Stimulated activated CD4-positive, alpha-beta T cell treated with anti-CD3 and anti-CD28 coated beads, Interleukin-2, amount 100 ng/mL, for 4 hours (primary cell): ENCODE data around the gene BOK.
A peak's percentile ranks its signal among the peaks of the same experiment; 100 is the strongest.

ENCODE experiments used
- DNase-seq: peaks from one replicate; pipeline ENCODE4 v3.0.0-alpha.2; 2020; ENCODE audit warnings: low read depth

BOK gene

GRCh38 chr2:241601841-241602240, 43.3 kb downstream of the BOK start:
- DNase-seq, result no peak

DNA sequence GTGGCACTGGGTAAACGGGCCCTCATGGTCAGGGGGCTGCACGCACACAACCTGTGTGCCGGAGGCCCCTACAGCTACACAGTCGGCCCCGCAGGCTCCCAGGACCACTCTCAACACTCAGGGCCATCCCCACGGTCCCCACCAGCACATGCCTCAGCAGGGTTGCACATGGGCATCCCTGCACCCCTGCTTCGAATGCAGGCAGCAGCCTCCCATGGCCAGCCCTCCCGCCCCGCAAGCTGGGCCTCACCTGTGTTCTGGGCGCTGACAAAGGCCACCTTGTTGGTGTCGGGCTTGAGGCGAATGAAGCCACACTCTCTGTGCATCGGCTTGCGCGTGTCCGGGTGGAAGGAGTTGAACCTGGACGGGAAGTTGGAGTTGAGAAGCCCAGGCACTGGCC, 44.2 kb downstream of the BOK start:
- no peak for DNase-seq

DNA sequence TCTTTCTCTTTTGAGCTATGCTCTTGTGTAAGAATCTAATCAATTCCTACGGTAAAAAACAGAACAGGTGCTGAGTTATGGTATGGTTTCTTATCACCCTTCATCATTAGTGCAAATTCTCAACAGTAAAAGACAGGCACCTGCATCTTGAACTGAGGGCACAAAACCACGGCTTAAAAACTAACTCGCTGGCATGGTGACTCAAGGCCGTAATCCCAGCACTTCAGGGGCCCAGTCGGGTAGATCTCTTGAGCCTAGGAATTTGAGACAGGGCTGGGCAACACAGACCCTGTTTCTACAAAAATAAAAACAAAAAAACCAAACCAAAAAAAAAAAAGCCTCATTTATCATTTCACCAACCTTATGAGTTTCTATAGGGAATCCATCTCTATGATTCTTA, 45.1 kb downstream of the BOK start:
- DNase-seq, result no peak

DNA sequence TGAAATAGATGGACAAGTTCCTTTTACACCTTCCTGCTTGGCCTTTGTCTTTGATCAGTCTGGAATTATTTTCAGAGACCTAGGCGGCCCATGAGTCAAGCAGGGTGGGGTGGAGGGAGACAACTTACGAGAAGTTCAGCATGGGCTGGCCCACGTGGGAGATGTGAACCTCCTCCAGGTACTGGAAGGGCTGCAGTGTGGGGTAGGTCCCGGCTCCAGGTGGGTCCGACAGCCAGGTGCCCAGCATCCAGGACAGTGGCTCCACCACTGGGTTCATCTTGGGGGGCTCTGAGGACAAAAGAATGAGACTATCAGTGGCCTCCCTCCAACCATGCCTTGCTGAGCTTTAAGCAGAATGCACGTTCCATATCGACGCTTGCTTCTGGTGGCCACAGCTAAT, 47.6 kb downstream of the BOK start:
- DNase-seq, result no peak

GRCh38 chr2:241607162-241607885, 48.8 kb downstream of the BOK start:
- no peak for DNase-seq

DNA sequence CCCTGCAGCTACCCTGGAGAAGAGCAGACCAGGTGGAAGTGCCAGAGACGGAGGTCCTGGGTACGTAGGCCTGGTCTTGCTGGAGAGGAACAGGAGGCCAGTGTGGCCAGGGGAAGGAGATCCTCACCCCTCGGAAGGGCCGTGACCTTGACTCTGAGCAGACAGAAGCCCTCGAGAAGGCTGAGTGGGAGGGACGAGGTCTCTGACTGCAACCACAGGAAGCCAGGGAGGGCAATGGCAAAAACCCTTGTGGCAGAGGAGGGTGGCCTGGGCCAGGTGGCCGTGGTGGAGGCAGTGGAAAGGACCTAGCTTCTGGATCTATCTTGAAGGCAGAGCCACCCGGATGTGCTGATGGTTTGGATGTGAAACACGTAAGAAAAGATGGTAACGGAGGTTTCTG, 50.3 kb downstream of the BOK start:
- DNase-seq, result no peak

DNA sequence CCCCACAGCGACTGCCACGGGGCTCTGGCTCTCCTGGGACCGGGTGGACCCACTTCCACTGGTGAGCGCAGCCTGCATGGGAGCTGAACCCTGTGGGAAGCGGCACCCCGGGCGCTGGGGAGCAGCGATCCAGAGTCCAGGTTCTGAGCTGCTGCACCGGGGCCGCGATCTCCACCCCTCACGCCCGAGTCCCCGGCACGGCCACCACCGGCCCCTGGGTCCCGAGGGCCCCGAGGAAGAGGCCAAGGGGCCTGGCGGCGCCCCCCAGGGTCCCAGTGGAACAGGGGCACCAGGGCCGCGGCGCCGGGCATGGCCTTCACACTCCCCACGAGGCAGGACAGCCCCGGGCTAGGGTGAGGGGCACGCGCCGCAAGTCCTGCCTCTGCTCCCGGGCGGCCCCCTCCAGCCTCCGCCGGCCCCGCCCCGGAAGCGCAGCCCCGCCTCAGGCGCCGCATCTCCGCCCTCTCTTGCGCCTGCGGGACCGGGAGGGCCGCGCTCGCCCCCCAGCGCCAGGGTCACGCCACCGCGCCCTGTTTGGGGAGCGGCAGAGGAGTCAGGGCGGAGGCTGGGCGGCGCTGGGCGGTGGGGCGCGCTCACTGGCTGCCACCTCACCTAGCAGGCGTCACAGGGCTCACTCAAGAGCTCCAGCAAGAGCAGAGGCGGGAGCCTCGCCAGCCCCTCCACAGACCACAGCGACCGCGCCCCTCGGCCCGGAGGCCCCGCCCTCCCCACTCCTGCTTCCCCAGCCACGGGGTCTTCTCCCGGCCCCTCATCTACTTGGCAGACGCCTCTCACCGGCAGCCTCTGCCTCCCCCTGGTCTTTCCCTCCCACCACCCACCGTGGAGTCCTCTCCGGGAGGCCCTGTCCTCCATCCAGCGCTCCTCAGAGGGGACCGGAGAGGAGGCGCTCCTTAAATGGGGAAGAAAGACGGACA, 51.6 kb downstream of the BOK start:
- peak; percentile 86 for DNase-seq

DNA sequence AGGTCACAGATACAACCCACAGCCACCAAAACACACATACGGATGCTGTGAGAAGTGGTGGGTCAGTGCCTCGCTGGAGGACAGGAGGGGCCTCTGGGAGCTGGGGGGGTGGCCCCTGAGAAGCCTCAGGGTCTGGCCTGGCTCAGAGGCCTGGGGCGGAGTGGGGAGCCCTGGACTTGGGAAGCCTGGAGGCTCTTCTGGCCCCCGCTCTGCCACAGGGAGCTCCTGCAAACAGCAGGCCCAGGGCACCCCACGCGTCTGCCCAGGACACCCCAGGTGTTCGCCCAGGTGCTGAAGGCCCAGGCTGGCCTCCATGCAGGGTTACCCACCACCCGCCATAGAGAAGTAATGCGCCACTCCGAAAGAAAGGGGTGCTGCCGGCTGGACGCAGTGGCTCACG, 52.5 kb downstream of the BOK start:
- no peak for DNase-seq

- DNase-seq, result no peak
Measured at GRCh38 chr2:241612156-241613016, 53.8 kb downstream of the BOK start.

- DNase-seq, result no peak
Measured at GRCh38 chr2:241613017-241613780, 54.7 kb downstream of the BOK start.

GRCh38 chr2:241615041-241615440, 56.5 kb downstream of the BOK start:
- DNase-seq, result no peak

DNA sequence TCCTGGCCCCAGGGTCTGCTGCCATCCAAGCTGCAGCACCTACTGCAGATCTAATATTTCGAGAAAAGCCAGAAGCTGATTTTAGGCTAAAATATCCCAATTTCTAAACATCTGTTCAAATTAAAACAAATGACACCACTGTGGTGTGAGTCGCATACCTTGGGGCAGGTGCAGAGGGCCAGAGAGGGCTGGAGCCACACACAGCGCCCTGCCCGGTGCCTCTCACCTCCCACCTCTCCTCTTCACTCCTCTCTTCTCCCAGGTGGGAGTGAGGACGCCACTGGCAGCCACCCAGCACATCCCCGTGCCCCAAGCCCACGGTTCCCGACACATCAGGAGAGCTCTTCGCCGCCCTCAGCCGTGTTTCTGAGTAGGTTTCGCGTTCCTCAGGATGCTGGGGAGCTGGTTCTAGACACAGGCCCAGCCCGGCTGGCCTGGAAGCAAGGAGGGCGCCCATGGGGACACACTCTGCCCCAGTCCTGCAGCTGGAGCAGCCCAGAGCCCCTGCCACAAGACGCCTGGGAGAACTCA, 57.0 kb downstream of the BOK start:
- no peak for DNase-seq

- no peak for DNase-seq
Measured at GRCh38 chr2:241616168-241617125, 57.9 kb downstream of the BOK start.

DNA sequence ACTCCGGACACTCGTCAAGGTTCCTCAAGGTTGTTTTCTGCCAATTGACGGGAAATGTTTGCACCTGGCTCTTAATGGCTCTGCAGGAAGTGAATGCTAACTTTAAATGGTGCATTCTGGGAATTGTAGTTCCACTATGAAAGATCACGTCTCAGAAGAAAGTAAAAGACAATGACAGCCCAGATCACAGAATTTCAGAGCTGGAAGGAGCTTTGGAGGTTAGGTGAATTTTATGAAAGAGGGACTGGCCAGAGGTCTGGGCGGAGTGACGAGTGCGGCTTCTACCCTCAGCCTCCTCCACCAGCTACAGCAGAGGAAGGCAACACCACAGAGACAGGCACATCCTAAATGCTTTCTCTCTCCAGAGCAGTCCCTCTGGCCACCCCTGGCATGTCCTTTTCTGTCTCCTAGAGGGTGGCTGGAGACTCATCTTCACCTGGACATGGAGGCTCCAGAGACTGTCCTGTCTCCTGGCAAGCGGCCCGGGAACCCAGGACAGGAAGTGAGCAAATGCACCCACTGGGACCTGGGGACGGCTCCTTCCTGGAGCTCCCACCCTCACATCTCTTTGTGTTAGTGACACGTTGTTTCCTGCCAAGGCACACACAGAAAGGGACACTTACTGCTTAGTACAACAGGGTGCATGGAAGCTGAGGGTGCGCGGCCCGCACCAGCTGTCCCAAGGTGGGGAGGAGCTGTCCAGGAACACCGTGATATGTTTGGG, 59.0 kb downstream of the BOK start:
- no peak for DNase-seq

GRCh38 chr2:241618296-241618805, 59.8 kb downstream of the BOK start:
- DNase-seq, result no peak

DNA sequence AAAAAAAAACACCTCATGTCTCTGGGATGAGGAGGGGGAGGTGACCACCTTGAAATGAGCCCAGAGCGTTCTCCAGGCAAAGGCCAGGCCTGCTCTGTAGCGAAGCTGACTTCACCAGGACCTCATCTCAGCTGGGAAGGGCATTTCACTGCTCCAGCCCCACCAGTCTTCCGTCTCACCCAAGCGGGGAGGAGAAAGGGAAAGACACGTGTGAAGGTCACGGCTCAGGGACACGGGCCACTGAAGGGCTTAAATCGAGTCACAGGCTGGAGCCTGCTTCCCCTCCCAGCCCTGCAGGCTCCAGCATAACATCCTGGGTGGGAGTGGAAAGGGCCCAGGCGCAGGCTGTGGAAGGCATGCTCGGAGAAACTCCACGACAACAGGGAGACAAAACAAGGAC, 60.3 kb downstream of the BOK start:
- DNase-seq, result no peak

- DNase-seq, result no peak
Measured at GRCh38 chr2:241619597-241620418, 61.3 kb downstream of the BOK start.

DNA sequence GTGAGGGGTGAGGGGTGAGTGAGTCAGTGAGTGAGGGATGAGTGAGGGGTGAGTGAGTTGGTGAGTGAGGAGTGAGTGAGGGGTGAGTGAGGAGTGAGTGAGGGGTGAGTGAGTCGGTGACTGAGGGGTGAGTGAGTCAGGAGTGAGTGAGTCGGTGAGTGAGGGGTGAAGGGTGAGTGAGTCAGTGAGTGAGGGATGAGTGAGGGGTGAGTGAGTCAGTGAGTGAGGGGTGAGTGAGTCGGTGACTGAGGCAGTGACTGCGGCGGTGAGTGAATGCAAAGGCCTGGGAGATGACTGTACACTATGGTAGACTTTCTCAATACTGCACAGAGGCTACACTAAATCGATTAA, 61.8 kb downstream of the BOK start:
- DNase-seq, result peak; percentile 45
